ENCODE results near the gene NDNF.

GRCh38 chr4:120990246-120990645 lies 82.1 kb downstream of the NDNF start:
- TF ChIP-seq CTCF (IDR thresholded peaks at IDR 0.05) (no peak), TAF1 (IDR thresholded peaks at IDR 0.05; ENCODE audit: borderline replicate concordance, low read depth, low read length) (no peak), TCF12 (IDR thresholded peaks at IDR 0.05) (no peak), RFX5 (IDR thresholded peaks at IDR 0.05; ENCODE audit: low read length) (no peak), EZH2phosphoT487 (IDR thresholded peaks at IDR 0.05; ENCODE audit: borderline replicate concordance, low read depth) (no peak)
